SK-N-MC (cell line): ENCODE measurements around the gene MRPS9.

ENCODE experiments used
- DNase-seq: peaks from one replicate; pipeline ENCODE4 v3.0.0-alpha.2; 2011; ENCODE audit warnings: low read depth, low spot score
- H3K27ac ChIP-seq: fragments of 200-600 bp; sonication (generic); 2 replicates; pipeline ENCODE4 v1.5.1; 2016; ENCODE audit warnings: mixed run types
- H3K36me3 ChIP-seq: fragments of 200-600 bp; sonication (generic); 2 replicates; pipeline ENCODE4 v1.6.1; 2017; ENCODE audit warnings: antibody characterized with exemption, low read length, mixed read lengths; ENCODE audit not compliant: insufficient read depth
- H3K4me3 ChIP-seq: fragments of 200-600 bp; sonication (generic); 2 replicates; pipeline ENCODE4 v1.5.1; 2016
- H3K9ac ChIP-seq: fragments of 200-600 bp; sonication (generic); 2 replicates; pipeline ENCODE4 v1.8.0; 2017; ENCODE audit warnings: mixed run types, mixed read lengths; ENCODE audit not compliant: insufficient read length
- H3K9me3 ChIP-seq: fragments of 200-600 bp; sonication (generic); 2 replicates; pipeline ENCODE4 v1.6.1; 2017; ENCODE audit warnings: low read depth, mild to moderate bottlenecking, antibody characterized with exemption, low read length, moderate library complexity, mixed read lengths
- EZH2 ChIP-seq: fragments of 200-600 bp; sonication (generic); IDR thresholded peaks from one replicate; pipeline ENCODE4 v1.6.1; 2017; ENCODE audit warnings: antibody characterized with exemption
- FOXP2 ChIP-seq: optimal IDR thresholded peaks from 2 replicates; pipeline ENCODE3; 2011; ENCODE audit warnings: mild to moderate bottlenecking, moderate library complexity; ENCODE audit not compliant: insufficient read depth; ENCODE audit errors: extremely low read length, control extremely low read depth
- POLR2AphosphoS5 ChIP-seq: IDR thresholded peaks from 2 replicates; pipeline ENCODE4 v1.6.1; 2012; ENCODE audit warnings: mild to moderate bottlenecking, low read depth, low read length, borderline replicate concordance

MRPS9 gene

GRCh38 chr2:105135436-105135835 lies 97.6 kb downstream of the MRPS9 start:
- H3K9ac ChIP-seq = no peak overlapping the region
- no peaks in the 10 kb centered on the region for H3K9me3 ChIP-seq
- TF ChIP-seq POLR2AphosphoS5 (no peak), EZH2 (no peak)
- H3K4me3 ChIP-seq = no peak overlapping the region
- no peak overlapping the region for H3K27ac ChIP-seq
- no peaks in the 10 kb centered on the region for H3K36me3 ChIP-seq
- DNase-seq = no peak

- H3K27ac ChIP-seq = no peak overlapping the region
- no peak overlapping the region for H3K4me3 ChIP-seq
- TF ChIP-seq POLR2AphosphoS5 = no peak
- no peak for TF ChIP-seq FOXP2
- no peak for TF ChIP-seq EZH2
- DNase-seq = no peak
- no peaks in the 10 kb centered on the region for H3K36me3 ChIP-seq
- H3K9me3 ChIP-seq = no peaks in the 10 kb centered on the region
- no peak overlapping the region for H3K9ac ChIP-seq
Observed at GRCh38 chr2:105136394-105136793, 98.5 kb downstream of the MRPS9 start.

DNA sequence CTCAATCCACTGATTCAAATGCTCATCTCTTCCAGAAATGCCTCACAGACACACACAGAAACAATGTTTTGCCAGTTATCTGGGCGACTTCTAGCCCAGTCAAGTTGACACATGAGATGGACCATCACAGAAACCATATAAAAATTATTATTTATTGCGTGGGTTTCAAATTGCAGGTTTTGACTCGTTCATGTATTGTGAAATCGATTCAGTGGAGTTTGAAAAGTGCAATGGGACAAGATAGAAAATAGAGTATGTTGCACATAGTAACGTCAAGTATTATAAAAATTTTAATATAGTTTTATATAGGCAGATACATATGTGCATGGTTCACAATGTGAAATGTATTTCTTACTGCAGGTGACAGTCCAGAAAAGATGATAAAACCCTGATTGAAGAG lies 100.8 kb downstream of the MRPS9 start:
- Histone ChIP-seq H3K27ac (no peak overlapping the region), H3K9ac (no peak overlapping the region), H3K9me3 (no peaks in the 10 kb centered on the region), H3K36me3 (no peaks in the 10 kb centered on the region), H3K4me3 (no peak overlapping the region)
- no peak for DNase-seq
- no peak for TF ChIP-seq EZH2
- no peak for TF ChIP-seq POLR2AphosphoS5
- no peak for TF ChIP-seq FOXP2

GRCh38 chr2:105139556-105140239 lies 101.8 kb downstream of the MRPS9 start:
- no peaks in the 10 kb centered on the region for H3K9me3 ChIP-seq
- H3K4me3 ChIP-seq = no peak overlapping the region
- no peak overlapping the region for H3K9ac ChIP-seq
- TF ChIP-seq FOXP2 (no peak), EZH2 (no peak), POLR2AphosphoS5 (no peak)
- H3K36me3 ChIP-seq = no peaks in the 10 kb centered on the region
- H3K27ac ChIP-seq = no peak overlapping the region
- no peak for DNase-seq

GRCh38 chr2:105140240-105140568 lies 102.3 kb downstream of the MRPS9 start:
- no peak for DNase-seq
- TF ChIP-seq EZH2 (no peak), POLR2AphosphoS5 (no peak), FOXP2 (no peak)
- no peak overlapping the region for H3K4me3 ChIP-seq
- H3K36me3 ChIP-seq = no peaks in the 10 kb centered on the region
- no peak overlapping the region for H3K27ac ChIP-seq
- H3K9me3 ChIP-seq = no peaks in the 10 kb centered on the region
- no peak overlapping the region for H3K9ac ChIP-seq

DNA sequence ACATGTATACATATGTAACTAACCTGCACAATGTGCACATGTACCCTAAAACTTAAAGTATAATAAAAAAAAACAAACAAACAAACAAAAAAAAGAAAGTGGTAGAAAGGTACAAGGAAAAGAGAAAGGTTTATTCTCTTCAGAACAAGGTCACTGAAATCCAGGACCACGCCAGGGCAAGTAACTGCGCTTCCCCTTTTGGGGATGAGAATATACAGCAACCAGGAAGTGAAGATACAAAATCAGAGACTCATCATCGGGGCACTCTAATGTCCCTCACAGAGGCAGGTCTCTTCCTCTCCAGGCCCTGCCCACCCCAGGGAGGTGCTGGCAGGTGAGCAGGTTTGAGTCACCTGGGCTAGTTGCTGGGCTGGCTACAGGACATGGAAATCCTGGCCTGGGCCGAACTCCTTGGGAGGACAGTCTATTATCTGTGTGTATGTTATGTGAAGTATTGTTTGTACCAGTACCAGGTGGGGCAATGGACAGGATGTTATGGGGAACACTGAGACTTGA lies 103.3 kb downstream of the MRPS9 start:
- TF ChIP-seq POLR2AphosphoS5 (no peak), FOXP2 (no peak)
- Histone ChIP-seq H3K4me3 (no peak overlapping the region), H3K36me3 (no peaks in the 10 kb centered on the region), H3K9me3 (no peaks in the 10 kb centered on the region), H3K9ac (no peak overlapping the region), H3K27ac (no peak overlapping the region)
- DNase-seq = no peak

- H3K27ac ChIP-seq = no peak overlapping the region
- DNase-seq = no peak
- no peaks in the 10 kb centered on the region for H3K9me3 ChIP-seq
- TF ChIP-seq EZH2 = no peak
- no peak for TF ChIP-seq POLR2AphosphoS5
- no peak for TF ChIP-seq FOXP2
- no peaks in the 10 kb centered on the region for H3K36me3 ChIP-seq
- no peak overlapping the region for H3K9ac ChIP-seq
- H3K4me3 ChIP-seq = no peak overlapping the region
Observed at GRCh38 chr2:105142239-105142638, 104.4 kb downstream of the MRPS9 start.

- H3K9ac ChIP-seq = no peak overlapping the region
- H3K36me3 ChIP-seq = no peaks in the 10 kb centered on the region
- no peaks in the 10 kb centered on the region for H3K9me3 ChIP-seq
- H3K27ac ChIP-seq = no peak overlapping the region
- no peak for DNase-seq
- TF ChIP-seq POLR2AphosphoS5 (no peak), EZH2 (no peak), FOXP2 (no peak)
- H3K4me3 ChIP-seq = no peak overlapping the region
Observed at GRCh38 chr2:105143094-105143466, 105.2 kb downstream of the MRPS9 start.
